Activated naive CD4-positive, alpha-beta T cell treated with anti-CD3 and anti-CD28 coated beads for 36 hours (primary cell): ENCODE results near the gene SLC35B4. TPM values are rescaled to one million over a fixed set of nuclear protein-coding genes. Genes with fewer than 3 reads are reported as not detected.

Source experiments
- total RNA-seq, 2 experiments: library from RNA; stranded (reverse); gene quantifications; one replicate each; pipeline ENCODE4 v1.2.3, GENCODE V29; 2021

SLC35B4 gene
- total RNA-seq, 2 experiments from 2014 or later: 7.9 to 10.3 TPM

Other genes starting within 250 kb of the SLC35B4 start
- gene LRGUK, start 189.6 kb downstream of the SLC35B4 start, total RNA-seq: under 1 TPM; 0.07 to 0.14 TPM
- 100 to 1,000 TPM; 103 to 107 TPM for gene AKR1B1, start 142.2 kb upstream of the SLC35B4 start, total RNA-seq
- not detected for gene AKR1B10, start 210.6 kb upstream of the SLC35B4 start, total RNA-seq
- not detected for gene AKR1B15, start 232.2 kb upstream of the SLC35B4 start, total RNA-seq